Ishikawa (cell line): ENCODE measurements around the gene ZIC5.
A peak's percentile ranks its signal among the peaks of the same experiment; 100 is the strongest.

Experiments
- EP300 ChIP-seq: IDR thresholded peaks from 2 replicates; pipeline ENCODE4 v1.6.1; 2012; ENCODE audit warnings: borderline replicate concordance
- FOXM1 ChIP-seq: IDR thresholded peaks from 2 replicates; pipeline ENCODE4 v1.6.1; 2012; ENCODE audit warnings: low read depth, borderline replicate concordance
- MAX ChIP-seq: IDR thresholded peaks from 2 replicates; pipeline ENCODE4 v1.6.1; 2012
- RAD21 ChIP-seq: IDR thresholded peaks from 2 replicates; pipeline ENCODE4 v1.6.1; 2012; ENCODE audit warnings: low read depth
- TAF1 ChIP-seq: IDR thresholded peaks from 2 replicates; pipeline ENCODE4 v1.6.1; 2012; ENCODE audit warnings: low read depth, mild to moderate bottlenecking
- TCF12 ChIP-seq: IDR thresholded peaks from 2 replicates; pipeline ENCODE4 v1.6.1; 2012; ENCODE audit warnings: low read depth
- TEAD4 ChIP-seq: IDR thresholded peaks from 2 replicates; pipeline ENCODE4 v1.6.1; 2012
- TF ChIP-seq, protein P1 (sequence below): IDR thresholded peaks from 2 replicates; pipeline ENCODE4 v1.6.1; 2012; ENCODE audit warnings: low read depth, mild to moderate bottlenecking

- TF ChIP-seq EP300 (peak; percentile 85; the same call in 1 of the 2 replicates), MAX (no peak), TCF12 (peak; percentile 84), RAD21 (no peak), TEAD4 (peak; percentile 69), FOXM1 (peak; percentile 67; the same call in 1 of the 2 replicates), TAF1 (no peak)
- TF ChIP-seq, protein P1, sequence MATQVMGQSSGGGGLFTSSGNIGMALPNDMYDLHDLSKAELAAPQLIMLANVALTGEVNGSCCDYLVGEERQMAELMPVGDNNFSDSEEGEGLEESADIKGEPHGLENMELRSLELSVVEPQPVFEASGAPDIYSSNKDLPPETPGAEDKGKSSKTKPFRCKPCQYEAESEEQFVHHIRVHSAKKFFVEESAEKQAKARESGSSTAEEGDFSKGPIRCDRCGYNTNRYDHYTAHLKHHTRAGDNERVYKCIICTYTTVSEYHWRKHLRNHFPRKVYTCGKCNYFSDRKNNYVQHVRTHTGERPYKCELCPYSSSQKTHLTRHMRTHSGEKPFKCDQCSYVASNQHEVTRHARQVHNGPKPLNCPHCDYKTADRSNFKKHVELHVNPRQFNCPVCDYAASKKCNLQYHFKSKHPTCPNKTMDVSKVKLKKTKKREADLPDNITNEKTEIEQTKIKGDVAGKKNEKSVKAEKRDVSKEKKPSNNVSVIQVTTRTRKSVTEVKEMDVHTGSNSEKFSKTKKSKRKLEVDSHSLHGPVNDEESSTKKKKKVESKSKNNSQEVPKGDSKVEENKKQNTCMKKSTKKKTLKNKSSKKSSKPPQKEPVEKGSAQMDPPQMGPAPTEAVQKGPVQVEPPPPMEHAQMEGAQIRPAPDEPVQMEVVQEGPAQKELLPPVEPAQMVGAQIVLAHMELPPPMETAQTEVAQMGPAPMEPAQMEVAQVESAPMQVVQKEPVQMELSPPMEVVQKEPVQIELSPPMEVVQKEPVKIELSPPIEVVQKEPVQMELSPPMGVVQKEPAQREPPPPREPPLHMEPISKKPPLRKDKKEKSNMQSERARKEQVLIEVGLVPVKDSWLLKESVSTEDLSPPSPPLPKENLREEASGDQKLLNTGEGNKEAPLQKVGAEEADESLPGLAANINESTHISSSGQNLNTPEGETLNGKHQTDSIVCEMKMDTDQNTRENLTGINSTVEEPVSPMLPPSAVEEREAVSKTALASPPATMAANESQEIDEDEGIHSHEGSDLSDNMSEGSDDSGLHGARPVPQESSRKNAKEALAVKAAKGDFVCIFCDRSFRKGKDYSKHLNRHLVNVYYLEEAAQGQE, result no peak
These were observed 21.4 kb upstream of the ZIC5 start for GRCh38 chr13:99992949-99993351.
